HG03378 (cell line): Measurements from ENCODE around the gene AKR1C4.

Experiments used
- ATAC-seq: cut with Tn5 transposase; IDR thresholded peaks from one replicate; pipeline ENCODE4 v1.9.1; 2021; ENCODE audit warnings: mild to moderate bottlenecking, moderate library complexity; ENCODE audit not compliant: unreplicated experiment

Gene AKR1C4

DNA sequence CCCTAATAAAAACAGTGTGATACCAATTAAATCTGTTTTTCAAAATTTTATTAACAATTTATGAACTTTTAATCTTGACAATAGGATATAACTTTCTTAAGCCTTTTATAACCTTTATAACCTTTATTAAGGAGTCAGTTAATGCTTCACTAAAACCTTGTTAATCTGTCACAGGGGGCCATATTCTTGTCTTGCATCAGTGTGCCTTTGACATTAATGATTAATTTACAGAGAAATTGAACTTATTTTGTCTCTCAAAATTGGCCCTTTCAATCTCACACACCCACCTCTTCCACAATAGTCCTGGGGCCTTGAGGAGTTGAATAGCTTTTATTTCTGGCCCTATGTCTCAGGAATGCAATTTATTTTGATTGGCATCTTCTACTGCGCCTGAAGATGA, 68.5 kb downstream of the AKR1C4 start:
- no peak for ATAC-seq

DNA sequence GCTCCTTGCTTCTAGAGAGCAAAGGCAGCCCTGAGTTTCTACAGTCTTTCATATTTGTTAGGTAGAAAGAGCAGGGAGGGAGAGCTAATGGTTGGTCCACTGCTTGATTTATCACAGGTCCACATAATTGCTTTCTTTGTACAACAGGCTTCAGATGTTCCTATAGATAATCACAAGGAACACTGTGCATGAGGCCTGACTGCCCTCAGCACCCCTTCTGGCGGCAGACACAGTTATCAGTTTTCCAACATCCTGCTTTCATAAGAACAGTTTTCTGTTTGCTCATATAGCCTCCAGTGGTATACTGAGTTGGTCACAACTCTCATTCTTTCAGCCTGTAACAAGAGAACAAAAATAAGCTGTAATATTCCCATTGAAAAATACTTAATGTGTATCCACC, 69.7 kb downstream of the AKR1C4 start:
- no peak for ATAC-seq

DNA sequence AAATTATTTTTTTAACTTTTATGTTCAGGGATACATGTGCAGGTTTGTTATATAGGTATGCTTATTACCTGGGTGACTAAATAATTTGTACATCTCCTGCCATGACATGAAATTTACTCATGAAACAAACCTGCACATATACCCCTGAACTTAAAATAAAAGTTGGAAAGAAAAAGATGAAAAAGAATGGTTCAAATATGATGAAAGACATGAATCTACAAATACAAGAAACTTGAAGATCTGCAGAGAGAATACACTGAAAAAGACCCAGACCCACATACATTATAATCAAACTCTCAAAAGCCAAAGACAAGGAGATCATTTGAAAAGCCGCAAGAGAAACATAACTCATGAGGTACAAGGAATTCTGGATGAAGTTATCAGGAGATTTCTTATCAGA, 70.2 kb downstream of the AKR1C4 start:
- ATAC-seq = no peak

DNA sequence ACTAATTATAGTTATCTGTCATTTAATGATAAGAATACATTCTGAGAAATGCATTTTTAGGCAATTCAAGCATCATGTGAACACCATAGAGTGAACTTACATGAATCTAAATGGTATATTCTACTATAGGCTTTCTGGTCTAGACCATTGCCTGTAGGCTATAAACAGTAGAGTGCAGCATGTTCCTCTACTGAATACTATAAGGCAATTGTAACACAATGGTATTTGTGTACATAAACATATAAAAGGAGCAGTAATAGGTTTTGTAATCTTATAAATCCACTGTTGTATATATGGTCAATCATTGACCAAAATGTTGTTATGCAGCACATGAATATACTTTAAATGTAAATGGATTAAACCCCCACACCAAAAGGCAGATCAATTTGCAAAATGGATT, 71.6 kb downstream of the AKR1C4 start:
- ATAC-seq = no peak
